ENCODE results near the gene TSHZ1.

The TSHZ1 gene

GRCh38 chr18:75189696-75190095, 20.9 kb upstream of the TSHZ1 start:
- Histone ChIP-seq H3K9me3 (ENCODE audit: control insufficient read depth, insufficient read depth, low read depth, low read length) (no peaks in the 10 kb centered on the region), H3K4me1 (ENCODE audit: control insufficient read depth, insufficient read depth, low read length) (no peaks in the 10 kb centered on the region), H3K4me3 (ENCODE audit: low read depth, low read length) (no peak overlapping the region), H3K27ac (ENCODE audit: extremely low read depth, low read depth, low read length) (no peak overlapping the region), H3K36me3 (ENCODE audit: control insufficient read depth in 2 of 2, insufficient read depth in 1 of 2, low read length in 2 of 2) (no peaks in the 10 kb centered on the region)
- ChIA-PET POLR2A (no interaction called here), CTCF (no interaction called here)
- TF ChIP-seq ZNF391 (tag by site-specific recombination; IDR thresholded peaks at IDR 0.05; ENCODE audit: borderline replicate concordance, low read depth): no peak
- no peak for TF ChIP-seq ZNF26 (tag by site-specific recombination; IDR thresholded peaks at IDR 0.05)
- no peak for TF ChIP-seq FEZF1 (tag by site-specific recombination; IDR thresholded peaks at IDR 0.05)

GRCh38 chr18:75192899-75193298, 17.7 kb upstream of the TSHZ1 start:
- H3K9me3 ChIP-seq (ENCODE audit: control insufficient read depth, insufficient read depth, low read depth, low read length): no peaks in the 10 kb centered on the region
- H3K4me1 ChIP-seq (ENCODE audit: control insufficient read depth, insufficient read depth, low read length): no peaks in the 10 kb centered on the region
- CTCF ChIA-PET: no interaction called here
- no peak overlapping the region for H3K27ac ChIP-seq (ENCODE audit: extremely low read depth, low read depth, low read length)
- POLR2A ChIA-PET: no interaction called here
- H3K36me3 ChIP-seq (ENCODE audit: control insufficient read depth in 2 of 2, insufficient read depth in 1 of 2, low read length in 2 of 2): no peaks in the 10 kb centered on the region
- no peak overlapping the region for H3K4me3 ChIP-seq (ENCODE audit: low read depth, low read length)
- TF ChIP-seq REPIN1 (tag by site-specific recombination; IDR thresholded peaks at IDR 0.05; ENCODE audit: low read depth): no peak
- no peak for TF ChIP-seq ZBTB21 (tag by site-specific recombination; IDR thresholded peaks at IDR 0.05)
- TF ChIP-seq ZSCAN18 (tag by site-specific recombination; IDR thresholded peaks at IDR 0.05): no peak
- TF ChIP-seq ZNF529 (tag by site-specific recombination; IDR thresholded peaks at IDR 0.05; ENCODE audit: insufficient replicate concordance): no peak
- TF ChIP-seq ZEB2 (tag by site-specific recombination; IDR thresholded peaks at IDR 0.05): no peak
- no peak for TF ChIP-seq ZNF2 (tag by site-specific recombination; IDR thresholded peaks at IDR 0.05)
- TF ChIP-seq ZNF76 (tag by site-specific recombination; IDR thresholded peaks at IDR 0.05; ENCODE audit: borderline replicate concordance, low read depth): no peak
- no peak for TF ChIP-seq ZNF624 (tag by site-specific recombination; IDR thresholded peaks at IDR 0.05)
- no peak for TF ChIP-seq SP3 (tag by site-specific recombination; IDR thresholded peaks at IDR 0.05)
- no peak for TF ChIP-seq ZNF473 (tag by site-specific recombination; IDR thresholded peaks at IDR 0.05)
- no peak for TF ChIP-seq ZNF449 (tag by site-specific recombination; IDR thresholded peaks at IDR 0.05)
- TF ChIP-seq ZNF518A (tag by site-specific recombination; conservative IDR thresholded peaks at IDR 0.05; ENCODE audit: low read depth): no peak
- TF ChIP-seq PBX3 (CRISPR knock-in tag; IDR thresholded peaks at IDR 0.05): no peak
- no peak for TF ChIP-seq SCRT1 (tag by site-specific recombination; IDR thresholded peaks at IDR 0.05; ENCODE audit: borderline replicate concordance)
- no peak for TF ChIP-seq KLF16 (tag by site-specific recombination; IDR thresholded peaks at IDR 0.05)
- no peak for TF ChIP-seq ZNF560 (tag by site-specific recombination; IDR thresholded peaks at IDR 0.05; ENCODE audit: borderline replicate concordance)
- TF ChIP-seq ZNF26 (tag by site-specific recombination; IDR thresholded peaks at IDR 0.05): no peak
- no peak for TF ChIP-seq ZNF530 (tag by site-specific recombination; IDR thresholded peaks at IDR 0.05; ENCODE audit: low read depth)

Measured in HEK293 (cell line).